ENCODE measurements around the gene IL11RA. TPM values are rescaled to one million over a fixed set of nuclear protein-coding genes. Genes with fewer than 3 reads are reported as not detected.

Gene IL11RA
- total and polyA plus RNA-seq, 8 donors = 4.4 to 57.4 (median 22.7) TPM

DNA sequence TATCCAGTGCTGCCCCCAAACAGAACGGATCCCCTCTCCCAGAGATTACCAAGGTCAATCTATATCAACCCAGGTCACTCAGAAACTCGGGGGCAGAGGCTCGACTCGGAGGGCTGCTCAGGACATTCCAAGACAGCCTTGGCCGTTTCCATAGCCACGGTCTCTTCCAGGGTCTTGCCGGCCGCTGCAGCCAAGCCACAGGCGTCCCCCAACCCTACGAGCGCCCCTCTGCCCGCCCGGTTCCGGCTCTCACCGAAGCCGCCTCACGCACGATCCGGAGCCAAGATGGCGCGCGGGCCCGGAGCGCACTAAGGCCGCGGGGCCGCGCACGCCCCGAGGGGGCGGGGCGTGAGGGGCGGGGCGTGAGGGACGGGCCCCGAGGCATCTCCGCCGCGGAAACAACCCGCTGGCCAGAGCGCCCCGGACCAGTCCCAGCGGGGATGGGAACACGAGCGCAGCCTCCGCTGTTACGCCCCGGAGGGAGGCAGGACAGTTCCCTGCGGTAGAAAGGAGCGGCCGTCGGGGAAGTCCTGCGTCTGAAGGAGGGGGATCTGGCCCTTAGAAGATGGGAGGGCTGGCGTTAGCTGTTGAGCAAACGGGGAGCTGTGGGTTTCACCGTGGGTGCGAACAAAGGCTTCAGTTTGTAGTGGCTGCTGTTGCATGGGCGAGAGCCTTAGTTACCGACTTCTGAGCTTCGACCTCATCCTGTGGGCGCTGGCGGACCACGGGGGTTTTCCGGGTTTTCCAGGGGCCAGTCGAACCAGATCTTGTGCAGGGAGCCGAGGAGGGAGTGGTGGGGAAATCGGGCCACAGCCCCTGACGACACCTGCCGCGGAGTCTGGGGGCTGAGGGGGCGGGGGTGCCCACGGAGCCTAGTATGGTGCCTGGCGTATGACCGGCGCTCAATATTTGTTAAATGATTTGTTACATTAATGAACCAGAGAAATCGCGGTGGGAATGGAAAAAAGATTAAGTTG lies 39.9 kb upstream of the IL11RA start, which contains the start of gene RPP25L:
Gene RPP25L, minus strand, starts transcription at position 287 of the 977 bp plus-strand sequence. CDS start 801 bp downstream, outside the sequence.
- Histone ChIP-seq H3K4me1 (peaks cover 20 to 30% (median 25%) of the 10 kb centered on the region in 4 donors), H3K9me3 (no peaks in the 10 kb centered on the region), H3K36me3 (peaks cover 25 to 43% (median 35%) of the 10 kb centered on the region in 4 donors), H3K27me3 (no peaks in the 10 kb centered on the region), H3K4me3 (peak within 1 kb of the TSS; percentile 57 to 75 (median 63)), H3K27ac (peak within 1 kb of the TSS; percentile 77 to 89 (median 88))
- 0 to 1% (median 1%) methylated on average over 45 to 77 of the region's 77 CpGs for WGBS, 5 donors
- intact Hi-C loops (cut with DNase I; ENCODE audit: low total_unique reads) = no loop called here
- peak; percentile 91 to 96 for DNase-seq
- TF ChIP-seq, protein P1, sequence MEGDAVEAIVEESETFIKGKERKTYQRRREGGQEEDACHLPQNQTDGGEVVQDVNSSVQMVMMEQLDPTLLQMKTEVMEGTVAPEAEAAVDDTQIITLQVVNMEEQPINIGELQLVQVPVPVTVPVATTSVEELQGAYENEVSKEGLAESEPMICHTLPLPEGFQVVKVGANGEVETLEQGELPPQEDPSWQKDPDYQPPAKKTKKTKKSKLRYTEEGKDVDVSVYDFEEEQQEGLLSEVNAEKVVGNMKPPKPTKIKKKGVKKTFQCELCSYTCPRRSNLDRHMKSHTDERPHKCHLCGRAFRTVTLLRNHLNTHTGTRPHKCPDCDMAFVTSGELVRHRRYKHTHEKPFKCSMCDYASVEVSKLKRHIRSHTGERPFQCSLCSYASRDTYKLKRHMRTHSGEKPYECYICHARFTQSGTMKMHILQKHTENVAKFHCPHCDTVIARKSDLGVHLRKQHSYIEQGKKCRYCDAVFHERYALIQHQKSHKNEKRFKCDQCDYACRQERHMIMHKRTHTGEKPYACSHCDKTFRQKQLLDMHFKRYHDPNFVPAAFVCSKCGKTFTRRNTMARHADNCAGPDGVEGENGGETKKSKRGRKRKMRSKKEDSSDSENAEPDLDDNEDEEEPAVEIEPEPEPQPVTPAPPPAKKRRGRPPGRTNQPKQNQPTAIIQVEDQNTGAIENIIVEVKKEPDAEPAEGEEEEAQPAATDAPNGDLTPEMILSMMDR (IDR thresholded peaks at IDR 0.05) = no peak
- TF ChIP-seq POLR2AphosphoS5 (IDR thresholded peaks at IDR 0.05) = peak; percentile 80 to 92 (median 88)
- peak in 1 of 4 donors; percentile 32 for TF ChIP-seq POLR2A (IDR thresholded peaks at IDR 0.05)
- TF ChIP-seq EP300 (IDR thresholded peaks at IDR 0.05) = no peak

DNA sequence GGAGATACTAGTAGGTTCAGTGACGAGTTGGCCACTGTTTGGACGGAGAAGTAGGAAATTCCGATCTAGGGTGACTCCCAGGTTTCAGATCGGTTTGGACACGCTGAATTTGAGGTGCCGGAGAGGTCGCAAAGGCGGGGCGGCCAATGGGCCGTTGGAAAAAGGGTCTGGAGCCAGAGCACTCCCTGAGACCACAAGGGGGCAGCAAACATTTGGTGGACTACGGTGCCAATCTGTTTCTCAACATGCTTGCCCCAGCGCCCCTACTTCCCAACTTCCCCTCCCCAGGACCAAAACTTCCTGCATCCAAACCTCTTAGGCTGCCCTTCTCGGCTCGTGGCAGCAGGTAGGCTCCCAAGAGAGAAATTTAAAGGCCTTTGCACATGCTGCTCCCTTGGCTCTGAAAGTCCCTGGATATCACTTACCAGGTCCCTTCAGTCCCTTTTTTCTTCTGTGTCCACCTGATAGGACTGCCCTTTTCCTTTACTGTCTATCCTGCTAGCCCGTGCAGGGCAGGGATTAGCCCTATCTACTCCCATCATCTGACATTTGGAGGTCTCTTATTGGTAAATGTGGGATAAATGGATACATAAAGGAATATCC lies 39.1 kb upstream of the IL11RA start:
- peak overlapping the region; percentile 57 to 75 (median 63) for H3K4me3 ChIP-seq
- peaks cover 32 to 51% (median 43%) of the 10 kb centered on the region in 4 donors for H3K36me3 ChIP-seq
- no peak for TF ChIP-seq POLR2AphosphoS5 (IDR thresholded peaks at IDR 0.05)
- TF ChIP-seq, protein P1 (IDR thresholded peaks at IDR 0.05) = peak in 5 of 7 experiments; percentile 55 to 85 (median 81)
- intact Hi-C loops (cut with DNase I; ENCODE audit: low total_unique reads) = no loop called here
- H3K27ac ChIP-seq = peak overlapping the region in 3 of 5 donors; percentile 88 to 89 (median 88)
- DNase-seq = peak; percentile 78 to 93
- no peaks in the 10 kb centered on the region for H3K9me3 ChIP-seq
- peaks cover 20 to 30% (median 25%) of the 10 kb centered on the region in 4 donors for H3K4me1 ChIP-seq
- no peaks in the 10 kb centered on the region for H3K27me3 ChIP-seq
- 1 to 4% (median 2%) methylated on average over 15 of the region's 15 CpGs for WGBS, 5 donors

DNA sequence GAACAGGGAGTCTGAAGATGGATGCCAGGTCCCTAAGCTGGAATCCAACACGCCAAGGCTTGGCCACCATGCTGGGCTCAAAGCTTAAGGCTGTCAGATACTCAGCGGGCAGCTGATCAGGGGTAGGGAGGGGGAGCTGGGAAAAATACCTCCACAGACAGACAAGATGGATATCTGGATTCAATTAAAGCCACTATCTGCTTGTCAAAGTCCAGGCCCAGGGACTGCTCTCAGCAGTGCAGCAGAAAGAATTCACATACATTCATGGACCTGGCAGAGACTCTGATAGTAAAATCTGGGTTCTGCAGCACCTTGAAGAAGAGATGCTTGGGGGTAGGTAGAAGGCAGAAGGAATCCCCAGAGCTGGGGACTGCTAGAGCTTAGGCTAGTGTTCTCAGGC lies 36.9 kb upstream of the IL11RA start:
- Histone ChIP-seq H3K27ac (no peak overlapping the region), H3K27me3 (no peaks in the 10 kb centered on the region), H3K9me3 (no peaks in the 10 kb centered on the region), H3K36me3 (peaks cover 32 to 60% (median 51%) of the 10 kb centered on the region in 4 donors), H3K4me3 (no peak overlapping the region), H3K4me1 (peaks cover 28 to 42% (median 34%) of the 10 kb centered on the region in 4 donors)
- TF ChIP-seq, protein P1 (IDR thresholded peaks at IDR 0.05) = no peak
- TF ChIP-seq EP300 (IDR thresholded peaks at IDR 0.05) = no peak
- TF ChIP-seq POLR2A (IDR thresholded peaks at IDR 0.05) = no peak
- TF ChIP-seq POLR2AphosphoS5 (IDR thresholded peaks at IDR 0.05) = no peak
- no peak for DNase-seq
- WGBS, 5 donors = 84 to 95% (median 92%) methylated on average over 2 of the region's 2 CpGs
- intact Hi-C loops (cut with DNase I; ENCODE audit: low total_unique reads) = no loop called here

Data from stomach (tissue), 9 donors.